K562 (cell line): ENCODE results near the gene TCF15. TPM values are rescaled to one million over a fixed set of nuclear protein-coding genes. Genes with fewer than 3 reads are reported as not detected.
A peak's percentile ranks its signal among the peaks of the same experiment; 100 is the strongest.

Source experiments
- CBX2 ChIP-seq: fragments of 200-600 bp; sonication (generic); IDR thresholded peaks from one replicate; pipeline ENCODE4 v1.6.1; 2012; ENCODE audit warnings: mild to moderate bottlenecking, low read length, inconsistent platforms; ENCODE audit not compliant: insufficient read depth, poor library complexity, severe bottlenecking
- CBX8 ChIP-seq: fragments of 200-600 bp; sonication (generic); IDR thresholded peaks from 2 replicates; pipeline ENCODE4 v1.6.1; 2012; ENCODE audit warnings: borderline replicate concordance, mixed run types, low read depth, mild to moderate bottlenecking, moderate library complexity, mixed read lengths, low read length, control low read depth, inconsistent platforms; ENCODE audit not compliant: poor library complexity, severe bottlenecking; ENCODE audit errors: extremely low read depth
- CCAR2 ChIP-seq: fragments of 200-400 bp; formaldehyde crosslinking; IDR thresholded peaks from 2 replicates; pipeline ENCODE4 v1.6.1; 2017; ENCODE audit warnings: mild to moderate bottlenecking, low read depth, low read length
- DNMT1 ChIP-seq: fragments of 450-650 bp; IDR thresholded peaks from 2 replicates; pipeline ENCODE4 v1.6.1; 2016; ENCODE audit warnings: antibody characterized with exemption, mild to moderate bottlenecking
- EP400 ChIP-seq: fragments of 450-650 bp; IDR thresholded peaks from 2 replicates; pipeline ENCODE4 v1.6.1; 2017; ENCODE audit warnings: antibody characterized with exemption, mild to moderate bottlenecking, moderate library complexity
- ESRRA ChIP-seq: fragments of 450-650 bp; IDR thresholded peaks from 2 replicates; pipeline ENCODE4 v1.6.1; 2014; ENCODE audit warnings: low read depth, mild to moderate bottlenecking, moderate library complexity, borderline replicate concordance
- FOS ChIP-seq: IDR thresholded peaks from 3 replicates; pipeline ENCODE4 v1.6.1; 2011; ENCODE audit not compliant: insufficient read length; ENCODE audit errors: extremely low read depth
- GTF2A2 ChIP-seq: IDR thresholded peaks from 2 replicates; pipeline ENCODE4 v1.6.1; 2016; ENCODE audit warnings: mild to moderate bottlenecking, missing genetic modification characterization, missing compliant biosample characterization
- HDAC3 ChIP-seq: fragments of 450-650 bp; IDR thresholded peaks from 2 replicates; pipeline ENCODE4 v1.6.1; 2018; ENCODE audit warnings: borderline replicate concordance, mild to moderate bottlenecking, moderate library complexity; ENCODE audit not compliant: partially characterized antibody
- KLF6 ChIP-seq: fragments of 250-450 bp; sonication (Bioruptor Pico); IDR thresholded peaks from 2 replicates; pipeline ENCODE4 v1.4.0; 2020; ENCODE audit warnings: mild to moderate bottlenecking, moderate library complexity, borderline replicate concordance
- LEF1 ChIP-seq: fragments of 450-650 bp; IDR thresholded peaks from 2 replicates; pipeline ENCODE4 v1.6.1; 2016; ENCODE audit warnings: mild to moderate bottlenecking
- MYBL2 ChIP-seq, 2 experiments: fragments of 450-650 bp in 1 of 2; sonication (generic) in 1 of 2; formaldehyde crosslinking in 1 of 2; IDR thresholded peaks; 2 replicates each; pipeline versions ENCODE4 v1.6.1 to v1.8.1; 2017 to 2022; ENCODE audit warnings: borderline replicate concordance in 1 of 2, inconsistent platforms in 1 of 2, low read depth in 1 of 2, mild to moderate bottlenecking in 1 of 2, missing genetic modification reagents in 1 of 2, moderate library complexity in 1 of 2
- RREB1 ChIP-seq: fragments of 250-450 bp; sonication (Bioruptor Pico); IDR thresholded peaks from 2 replicates; pipeline ENCODE4 v1.4.0; 2020
- SETDB1 ChIP-seq: IDR thresholded peaks from one replicate; pipeline ENCODE4 v1.6.1; 2012; ENCODE audit warnings: low read length, control low read depth, inconsistent platforms
- SP1 ChIP-seq: sonication (generic); formaldehyde crosslinking; IDR thresholded peaks from 2 replicates; pipeline ENCODE4 v1.8.1; 2022; ENCODE audit warnings: mild to moderate bottlenecking, missing genetic modification reagents
- WHSC1 ChIP-seq: IDR thresholded peaks from one replicate; pipeline ENCODE4 v1.6.1; 2012; ENCODE audit warnings: low read length, control low read depth, inconsistent platforms
- ZBTB1 ChIP-seq: sonication (generic); formaldehyde crosslinking; IDR thresholded peaks from 2 replicates; pipeline ENCODE4 v1.8.1; 2023; ENCODE audit warnings: missing genetic modification reagents, low read depth, mild to moderate bottlenecking, borderline replicate concordance
- ZNF217 ChIP-seq: sonication (generic); formaldehyde crosslinking; IDR thresholded peaks from 2 replicates; pipeline ENCODE4 v1.8.0; 2022; ENCODE audit warnings: mild to moderate bottlenecking, missing genetic modification reagents
- ZNF232 ChIP-seq: sonication (generic); formaldehyde crosslinking; IDR thresholded peaks from 2 replicates; pipeline ENCODE4 v1.8.0; 2022; ENCODE audit warnings: mild to moderate bottlenecking, missing genetic modification reagents
- ZNF778 ChIP-seq: fragments of 450-650 bp; formaldehyde crosslinking; IDR thresholded peaks from 2 replicates; pipeline ENCODE4 v1.4.0; 2020; ENCODE audit warnings: mild to moderate bottlenecking, moderate library complexity
- ZSCAN29 ChIP-seq: fragments of 450-650 bp; IDR thresholded peaks from 2 replicates; pipeline ENCODE4 v1.6.1; 2017
- polyA plus RNA-seq, 8 experiments: library from polyadenylated mRNA; depleted of rRNA in 4 of 8; stranded (reverse) in 5 of 8; unstranded in 3 of 8; fragments of >200 nt; fragmentation: Nextera tagmentation in 2 of 8; fragmentation: Illumina TruSeq in 1 of 8; extraction: Ambion mirVana in 2 of 8; extraction: Trizol in 1 of 8; gene quantifications; 2 replicates each; pipeline versions ENCODE4 v1.2.1 to v1.2.3, GENCODE V29; 2011 to 2014; ENCODE audit warnings: inconsistent platforms in 1 of 8, missing spikeins in 1 of 8
- total RNA-seq, 7 experiments: library from RNA; depleted of rRNA in 6 of 7; stranded (reverse); fragments of >200 nt in 6 of 7; fragmentation: Illumina TruSeq in 2 of 7; extraction: Trizol in 2 of 7; gene quantifications; 2 replicates each; pipeline versions ENCODE4 v1.2.1 to v1.2.3, GENCODE V29; 2011 to 2021; ENCODE audit warnings: low replicate concordance in 1 of 7
- TF ChIP-seq, protein P1 (sequence below): fragments of 450-650 bp; IDR thresholded peaks from 2 replicates; pipeline ENCODE4 v1.6.1; 2016; ENCODE audit warnings: mild to moderate bottlenecking

TCF15 gene
- total and polyA plus RNA-seq, 9 of the 15 experiments (the other 6 are each of a cell fraction or from before 2014, with no cell fraction given): 0.04 to 5.0 (median 1.2) TPM

GRCh38 chr20:652615-653109, 42.6 kb upstream of the TCF15 start (continued):
- TF ChIP-seq, protein P1, sequence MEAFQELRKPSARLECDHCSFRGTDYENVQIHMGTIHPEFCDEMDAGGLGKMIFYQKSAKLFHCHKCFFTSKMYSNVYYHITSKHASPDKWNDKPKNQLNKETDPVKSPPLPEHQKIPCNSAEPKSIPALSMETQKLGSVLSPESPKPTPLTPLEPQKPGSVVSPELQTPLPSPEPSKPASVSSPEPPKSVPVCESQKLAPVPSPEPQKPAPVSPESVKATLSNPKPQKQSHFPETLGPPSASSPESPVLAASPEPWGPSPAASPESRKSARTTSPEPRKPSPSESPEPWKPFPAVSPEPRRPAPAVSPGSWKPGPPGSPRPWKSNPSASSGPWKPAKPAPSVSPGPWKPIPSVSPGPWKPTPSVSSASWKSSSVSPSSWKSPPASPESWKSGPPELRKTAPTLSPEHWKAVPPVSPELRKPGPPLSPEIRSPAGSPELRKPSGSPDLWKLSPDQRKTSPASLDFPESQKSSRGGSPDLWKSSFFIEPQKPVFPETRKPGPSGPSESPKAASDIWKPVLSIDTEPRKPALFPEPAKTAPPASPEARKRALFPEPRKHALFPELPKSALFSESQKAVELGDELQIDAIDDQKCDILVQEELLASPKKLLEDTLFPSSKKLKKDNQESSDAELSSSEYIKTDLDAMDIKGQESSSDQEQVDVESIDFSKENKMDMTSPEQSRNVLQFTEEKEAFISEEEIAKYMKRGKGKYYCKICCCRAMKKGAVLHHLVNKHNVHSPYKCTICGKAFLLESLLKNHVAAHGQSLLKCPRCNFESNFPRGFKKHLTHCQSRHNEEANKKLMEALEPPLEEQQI: no peak
- TF ChIP-seq MYBL2 (IDR thresholded peaks at IDR 0.05; ENCODE audit: low read depth) (no peak), MYBL2 (CRISPR knock-in tag; IDR thresholded peaks at IDR 0.05; ENCODE audit: borderline replicate concordance) (no peak), RREB1 (CRISPR knock-in tag) (no peak), FOS (no peak), KLF6 (no peak), LEF1 (no peak), ZSCAN29 (no peak), SETDB1 (no peak), DNMT1 (no peak), ZBTB1 (CRISPR knock-in tag) (no peak), CBX2 (no peak), WHSC1 (no peak), ZNF217 (CRISPR knock-in tag) (no peak), ZNF778 (CRISPR knock-in tag) (no peak), CCAR2 (no peak), ZNF232 (CRISPR knock-in tag) (no peak), HDAC3 (no peak), CBX8 (no peak), SP1 (0 out of 2 replicates have a peak, but pooled peaks have one; percentile 13), EP400 (peak; percentile 12; the same call in 1 of the 2 replicates), GTF2A2 (tag) (no peak), ESRRA (no peak)
